SK-N-SH (cell line): ENCODE measurements around the gene CACNA2D3. TPM values are rescaled to one million over a fixed set of nuclear protein-coding genes. Genes with fewer than 3 reads are reported as not detected.

Experiments
- CTCF ChIA-PET: fragments of 300-600, 350-600 bp; formaldehyde crosslinking; extraction: SDS; loops from one replicate; lab custom pipeline; 2021; lab: Yijun Ruan, JAX
- POLR2A ChIA-PET: fragments of 350-600 bp; sonication (Branson Sonifier 250); formaldehyde crosslinking; extraction: SDS; loops from one replicate; lab custom pipeline; 2020; ENCODE audit warnings: antibody characterized with exemption, inconsistent platforms; lab: Yijun Ruan, JAX
- DNase-seq: peaks from one replicate; pipeline ENCODE4 v3.0.0; 2012
- H2AFZ ChIP-seq: fragments of 200-600 bp; sonication (generic); 2 replicates; pipeline ENCODE4 v1.8.1; 2016; ENCODE audit warnings: antibody characterized with exemption, mild to moderate bottlenecking, low read depth
- H3F3A ChIP-seq: fragments of 200-600 bp; sonication (generic); replicated peaks from 2 replicates; pipeline ENCODE3; 2016; ENCODE audit warnings: antibody characterized with exemption, mild to moderate bottlenecking; ENCODE audit not compliant: insufficient read depth
- H3K27ac ChIP-seq, 2 experiments: fragments of 200-500 bp in 1 of 2; fragments of 200-600 bp in 1 of 2; sonication (Bioruptor generic) in 1 of 2; sonication (generic), shearing (Covaris generic) in 1 of 2; 2 replicates each; pipeline versions ENCODE4 v1.5.1 to v1.6.1; 2014 to 2016; ENCODE audit warnings: low read depth in 2 of 2, inconsistent platforms in 1 of 2, low read length in 1 of 2, mild to moderate bottlenecking in 1 of 2, mixed read lengths in 1 of 2
- H3K27me3 ChIP-seq: fragments of 200-600 bp; sonication (generic), shearing (Covaris generic); 2 replicates; pipeline ENCODE4 v1.6.1; 2016; ENCODE audit warnings: mixed run types; ENCODE audit not compliant: insufficient read depth
- H3K36me3 ChIP-seq, 2 experiments: fragments of 200-500 bp in 1 of 2; fragments of 200-600 bp in 1 of 2; sonication (Bioruptor generic) in 1 of 2; sonication (generic) in 1 of 2; replicated peaks in 1 of 2; 2 replicates each; pipeline versions ENCODE3 to v1.5.1; 2014 to 2016; ENCODE audit warnings: low read length in 1 of 2, mild to moderate bottlenecking in 1 of 2; ENCODE audit not compliant: insufficient read depth in 2 of 2, control insufficient read depth in 1 of 2
- H3K4me1 ChIP-seq, 2 experiments: fragments of 200-500 bp in 1 of 2; fragments of 200-600 bp in 1 of 2; sonication (Bioruptor generic) in 1 of 2; sonication (generic), shearing (Covaris generic) in 1 of 2; 2 replicates each; pipeline versions ENCODE4 v1.5.1 to v1.6.1; 2014 to 2016; ENCODE audit warnings: low read depth in 1 of 2, low read length in 1 of 2, mixed run types in 1 of 2; ENCODE audit not compliant: insufficient read depth in 2 of 2, control insufficient read depth in 1 of 2
- H3K4me2 ChIP-seq: fragments of 200-600 bp; sonication (generic), shearing (Covaris generic); 2 replicates; pipeline ENCODE4 v1.6.1; 2017; ENCODE audit warnings: mixed run types
- H3K4me3 ChIP-seq, 2 experiments: fragments of 200-500 bp in 1 of 2; fragments of 200-600 bp in 1 of 2; sonication (Bioruptor generic) in 1 of 2; sonication (generic), shearing (Covaris generic) in 1 of 2; 2 replicates each; pipeline versions ENCODE4 v1.5.1 to v1.8.1; 2014 to 2016; ENCODE audit warnings: low read depth in 2 of 2, inconsistent platforms in 1 of 2, low read length in 1 of 2, mild to moderate bottlenecking in 1 of 2, mixed read lengths in 1 of 2, moderate library complexity in 1 of 2
- H3K79me2 ChIP-seq: fragments of 200-600 bp; sonication (generic); 2 replicates; pipeline ENCODE4 v1.8.1; 2017; ENCODE audit warnings: mild to moderate bottlenecking; ENCODE audit not compliant: insufficient read depth
- H3K9ac ChIP-seq: fragments of 200-600 bp; sonication (generic); 2 replicates; pipeline ENCODE4 v1.6.1; 2017; ENCODE audit warnings: mixed run types
- H3K9me2 ChIP-seq: fragments of 200-600 bp; sonication (generic); 2 replicates; pipeline ENCODE4 v1.6.1; 2017; ENCODE audit warnings: mixed run types
- H3K9me3 ChIP-seq: fragments of 200-600 bp; sonication (generic); 2 replicates; pipeline ENCODE4 v1.6.1; 2017; ENCODE audit warnings: mixed run types, mild to moderate bottlenecking, moderate library complexity
- H4K20me1 ChIP-seq: fragments of 200-600 bp; sonication (generic); 2 replicates; pipeline ENCODE4 v1.6.1; 2017; ENCODE audit warnings: mild to moderate bottlenecking, mixed run types; ENCODE audit not compliant: insufficient read depth
- CHD2 ChIP-seq: fragments of 150-350 bp; IDR thresholded peaks from 2 replicates; pipeline ENCODE4 v1.6.1; 2018; ENCODE audit warnings: low read length; ENCODE audit not compliant: partially characterized antibody
- CTCF ChIP-seq: fragments of 200-600 bp; sonication (generic); IDR thresholded peaks from 2 replicates; pipeline ENCODE4 v1.6.1; 2017; ENCODE audit warnings: antibody characterized with exemption, mild to moderate bottlenecking, moderate library complexity
- ELF1 ChIP-seq: IDR thresholded peaks from 2 replicates; pipeline ENCODE4 v1.4.0; 2012
- EP300 ChIP-seq, 2 experiments: IDR thresholded peaks; 2 replicates each; pipeline versions ENCODE4 v1.4.0 to v1.6.1; 2012; ENCODE audit warnings: borderline replicate concordance in 1 of 2, low read depth in 1 of 2, low read length in 1 of 2
- GABPA ChIP-seq: IDR thresholded peaks from 2 replicates; pipeline ENCODE4 v1.4.0; 2012; ENCODE audit warnings: low read depth, mild to moderate bottlenecking
- GATA2 ChIP-seq: sonication (generic); formaldehyde crosslinking; IDR thresholded peaks from 2 replicates; pipeline ENCODE4 v1.5.0; 2020; ENCODE audit warnings: mild to moderate bottlenecking, missing genetic modification reagents
- JUND ChIP-seq: IDR thresholded peaks from 2 replicates; pipeline ENCODE4 v1.4.0; 2012
- MXI1 ChIP-seq: IDR thresholded peaks from 2 replicates; pipeline ENCODE4 v1.6.1; 2012; ENCODE audit warnings: mild to moderate bottlenecking, low read depth, low read length, improper control_type of control experiment
- PBX3 ChIP-seq: IDR thresholded peaks from 2 replicates; pipeline ENCODE4; 2012
- POLR2AphosphoS5 ChIP-seq: IDR thresholded peaks from 2 replicates; pipeline ENCODE4 v1.6.1; 2012; ENCODE audit warnings: low read depth, low read length
- RXRA ChIP-seq: IDR thresholded peaks from 2 replicates; pipeline ENCODE4 v1.4.0; 2012; ENCODE audit warnings: low read depth, mild to moderate bottlenecking, borderline replicate concordance
- SIN3A ChIP-seq: IDR thresholded peaks from 2 replicates; pipeline ENCODE4 v1.6.1; 2012; ENCODE audit warnings: low read depth, mild to moderate bottlenecking, low read length, moderate library complexity, borderline replicate concordance
- SMC3 ChIP-seq: IDR thresholded peaks from 2 replicates; pipeline ENCODE4 v1.6.1; 2012; ENCODE audit warnings: low read depth, low read length, improper control_type of control experiment
- TEAD4 ChIP-seq: IDR thresholded peaks from 2 replicates; pipeline ENCODE4 v1.4.0; 2012; ENCODE audit warnings: mild to moderate bottlenecking, borderline replicate concordance; ENCODE audit not compliant: insufficient read depth
- USF1 ChIP-seq: IDR thresholded peaks from 2 replicates; pipeline ENCODE4 v1.4.0; 2012; ENCODE audit warnings: low read depth, borderline replicate concordance
- USF2 ChIP-seq: fragments of 150-350 bp; IDR thresholded peaks from 2 replicates; pipeline ENCODE4 v1.6.1; 2017; ENCODE audit warnings: antibody characterized with exemption, low read length, low read depth, borderline replicate concordance
- YY1 ChIP-seq: IDR thresholded peaks from 2 replicates; pipeline ENCODE4 v1.4.0; 2012; ENCODE audit warnings: low read depth, mild to moderate bottlenecking
- WGBS: methylation state at CpG from one replicate; pipeline ENCODE4 v1.1.6; 2017; ENCODE audit warnings: low lambda C conversion rate; 5-methylcytosine and 5-hydroxymethylcytosine counted together
- polyA plus RNA-seq, 3 experiments: library from polyadenylated mRNA; depleted of rRNA; stranded (reverse); fragments of >200 nt; gene quantifications; 2 replicates each; pipeline ENCODE4 v1.2.3, GENCODE V29; 2012

Gene CACNA2D3
- polyA plus RNA-seq, 1 of the 3 experiments (the other 2 are of a cell fraction): 0.15 TPM

GRCh38 chr3:54899273-54899672, 776.9 kb downstream of the CACNA2D3 start:
- Histone ChIP-seq H3K9me3 (no peaks in the 10 kb centered on the region), H3F3A (peaks cover 25% of the 10 kb centered on the region), H3K27ac (no peak overlapping the region), H4K20me1 (no peaks in the 10 kb centered on the region), H3K4me1 (peaks cover 3 to 17% of the 10 kb centered on the region in 2 experiments; a peak in 3 of 4 replicates), H2AFZ (no peak overlapping the region), H3K27me3 (no peaks in the 10 kb centered on the region), H3K9ac (no peak overlapping the region), H3K79me2 (no peaks in the 10 kb centered on the region), H3K4me2 (no peak overlapping the region), H3K4me3 (no peak overlapping the region), H3K9me2 (no peaks in the 10 kb centered on the region), H3K36me3 (no peaks in the 10 kb centered on the region)
- ChIA-PET CTCF (no interaction called here), POLR2A (no interaction called here)
- TF ChIP-seq CHD2: no peak
- no peak for TF ChIP-seq USF1
- TF ChIP-seq EP300 (IDR thresholded peaks at IDR 0.05; ENCODE audit: borderline replicate concordance in 1 of 2, low read depth in 1 of 2, low read length in 1 of 2): no peak
- no peak for TF ChIP-seq YY1
- TF ChIP-seq RXRA: no peak
- TF ChIP-seq PBX3: no peak
- no peak for TF ChIP-seq SMC3
- no peak for TF ChIP-seq JUND
- no peak for TF ChIP-seq MXI1
- TF ChIP-seq CTCF: no peak
- no peak for TF ChIP-seq GABPA
- no peak for TF ChIP-seq POLR2AphosphoS5
- TF ChIP-seq USF2: no peak
- no peak for TF ChIP-seq TEAD4
- no peak for TF ChIP-seq SIN3A
- TF ChIP-seq ELF1: no peak
- no peak for TF ChIP-seq GATA2 (CRISPR knock-in tag)
- WGBS: 72% methylated on average over 5 of the region's 6 CpGs
- DNase-seq: no peak
